Measurements from ENCODE around the gene CACNB2.
A peak's percentile ranks its signal among the peaks of the same experiment; 100 is the strongest.

CACNB2 gene

DNA sequence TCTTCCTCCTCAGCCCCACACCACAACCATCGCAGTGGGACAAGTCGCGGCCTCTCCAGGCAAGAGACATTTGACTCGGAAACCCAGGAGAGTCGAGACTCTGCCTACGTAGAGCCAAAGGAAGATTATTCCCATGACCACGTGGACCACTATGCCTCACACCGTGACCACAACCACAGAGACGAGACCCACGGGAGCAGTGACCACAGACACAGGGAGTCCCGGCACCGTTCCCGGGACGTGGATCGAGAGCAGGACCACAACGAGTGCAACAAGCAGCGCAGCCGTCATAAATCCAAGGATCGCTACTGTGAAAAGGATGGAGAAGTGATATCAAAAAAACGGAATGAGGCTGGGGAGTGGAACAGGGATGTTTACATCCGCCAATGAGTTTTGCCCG is 399.1 kb downstream of the CACNB2 start:
- Mint-ChIP-seq H3K27me3 (ENCODE audit: low read depth, poor library complexity) (no peaks in the 10 kb centered on the region), H3K27ac (peak overlapping the region; percentile 71), H3K4me3 (no peak overlapping the region)

GRCh38 chr10:18540195-18540594 is 400.0 kb downstream of the CACNB2 start:
- H3K4me3 Mint-ChIP-seq = no peak overlapping the region
- no peaks in the 10 kb centered on the region for H3K9me3 Mint-ChIP-seq
- no peak overlapping the region for H3K27ac Mint-ChIP-seq
- no peak for DNase-seq
- no peaks in the 10 kb centered on the region for H3K27me3 Mint-ChIP-seq (ENCODE audit: low read depth, poor library complexity)
- peaks cover 52% of the 10 kb centered on the region for H3K36me3 Mint-ChIP-seq (ENCODE audit: low read depth)
- TF ChIP-seq, protein P1, sequence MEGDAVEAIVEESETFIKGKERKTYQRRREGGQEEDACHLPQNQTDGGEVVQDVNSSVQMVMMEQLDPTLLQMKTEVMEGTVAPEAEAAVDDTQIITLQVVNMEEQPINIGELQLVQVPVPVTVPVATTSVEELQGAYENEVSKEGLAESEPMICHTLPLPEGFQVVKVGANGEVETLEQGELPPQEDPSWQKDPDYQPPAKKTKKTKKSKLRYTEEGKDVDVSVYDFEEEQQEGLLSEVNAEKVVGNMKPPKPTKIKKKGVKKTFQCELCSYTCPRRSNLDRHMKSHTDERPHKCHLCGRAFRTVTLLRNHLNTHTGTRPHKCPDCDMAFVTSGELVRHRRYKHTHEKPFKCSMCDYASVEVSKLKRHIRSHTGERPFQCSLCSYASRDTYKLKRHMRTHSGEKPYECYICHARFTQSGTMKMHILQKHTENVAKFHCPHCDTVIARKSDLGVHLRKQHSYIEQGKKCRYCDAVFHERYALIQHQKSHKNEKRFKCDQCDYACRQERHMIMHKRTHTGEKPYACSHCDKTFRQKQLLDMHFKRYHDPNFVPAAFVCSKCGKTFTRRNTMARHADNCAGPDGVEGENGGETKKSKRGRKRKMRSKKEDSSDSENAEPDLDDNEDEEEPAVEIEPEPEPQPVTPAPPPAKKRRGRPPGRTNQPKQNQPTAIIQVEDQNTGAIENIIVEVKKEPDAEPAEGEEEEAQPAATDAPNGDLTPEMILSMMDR (IDR thresholded peaks at IDR 0.05) = no peak
- no peaks in the 10 kb centered on the region for H3K4me1 Mint-ChIP-seq

More for the DNA sequence above, 399.1 kb downstream of the CACNB2 start:
- H3K9me3 Mint-ChIP-seq = no peaks in the 10 kb centered on the region
- peaks cover 57% of the 10 kb centered on the region for H3K36me3 Mint-ChIP-seq (ENCODE audit: low read depth)
- TF ChIP-seq, protein P1 (IDR thresholded peaks at IDR 0.05) = no peak
- H3K4me1 Mint-ChIP-seq = no peaks in the 10 kb centered on the region
- no peak for DNase-seq

- TF ChIP-seq, protein P1 (IDR thresholded peaks at IDR 0.05) = no peak
- H3K9me3 Mint-ChIP-seq = no peaks in the 10 kb centered on the region
- DNase-seq = no peak
- no peaks in the 10 kb centered on the region for H3K27me3 Mint-ChIP-seq (ENCODE audit: low read depth, poor library complexity)
- no peak overlapping the region for H3K4me3 Mint-ChIP-seq
- H3K27ac Mint-ChIP-seq = no peak overlapping the region
- H3K36me3 Mint-ChIP-seq (ENCODE audit: low read depth) = peaks cover 52% of the 10 kb centered on the region
- no peaks in the 10 kb centered on the region for H3K4me1 Mint-ChIP-seq
Observed at GRCh38 chr10:18542832-18543231, 402.6 kb downstream of the CACNB2 start.

- Mint-ChIP-seq H3K9me3 (no peaks in the 10 kb centered on the region), H3K4me3 (no peak overlapping the region), H3K4me1 (no peaks in the 10 kb centered on the region), H3K27ac (no peak overlapping the region), H3K36me3 (ENCODE audit: low read depth) (peaks cover 50% of the 10 kb centered on the region), H3K27me3 (ENCODE audit: low read depth, poor library complexity) (no peaks in the 10 kb centered on the region)
- TF ChIP-seq, protein P1 (IDR thresholded peaks at IDR 0.05) = no peak
- no peak for DNase-seq
Observed at GRCh38 chr10:18545621-18546305, 405.5 kb downstream of the CACNB2 start.

- H3K27ac Mint-ChIP-seq = peak overlapping the region; percentile 26
Observed at GRCh38 chr10:18549105-18549504, 408.9 kb downstream of the CACNB2 start.

More at GRCh38 chr10:18549105-18549504, 408.9 kb downstream of the CACNB2 start:
- H3K4me3 Mint-ChIP-seq = no peak overlapping the region
- no peaks in the 10 kb centered on the region for H3K4me1 Mint-ChIP-seq
- peaks cover 40% of the 10 kb centered on the region for H3K36me3 Mint-ChIP-seq (ENCODE audit: low read depth)
- H3K9me3 Mint-ChIP-seq = no peaks in the 10 kb centered on the region
- DNase-seq = no peak
- H3K27me3 Mint-ChIP-seq (ENCODE audit: low read depth, poor library complexity) = no peaks in the 10 kb centered on the region
- TF ChIP-seq, protein P1 (IDR thresholded peaks at IDR 0.05) = no peak
